CD4-positive, alpha-beta T cell treated with Interferon alpha-2 for 1 hour (primary cell): ENCODE measurements around the gene FAM98B.

Experiments
- DNase-seq, 2 donors: peaks; one replicate each; pipeline ENCODE4 v3.0.0-alpha.2; 2020 to 2022

FAM98B gene

GRCh38 chr15:38461066-38461833, 7.3 kb downstream of the FAM98B start:
- no peak for DNase-seq

- DNase-seq, result no peak
Measured at GRCh38 chr15:38463893-38464292, 10.0 kb downstream of the FAM98B start.

- DNase-seq, result no peak
Measured at GRCh38 chr15:38464675-38465074, 10.7 kb downstream of the FAM98B start.

GRCh38 chr15:38470816-38471215, 16.9 kb downstream of the FAM98B start:
- no peak for DNase-seq

- DNase-seq, result no peak
Measured at GRCh38 chr15:38471974-38472373, 18.0 kb downstream of the FAM98B start.

- peak; percentile 57 to 82 for DNase-seq
Measured at GRCh38 chr15:38474155-38474757, 20.3 kb downstream of the FAM98B start.

- DNase-seq, result no peak
Measured at GRCh38 chr15:38475361-38475760, 21.4 kb downstream of the FAM98B start.

GRCh38 chr15:38476120-38476519, 22.2 kb downstream of the FAM98B start:
- DNase-seq, result no peak

- DNase-seq, result no peak
Measured at GRCh38 chr15:38477637-38478036, 23.7 kb downstream of the FAM98B start.

- no peak for DNase-seq
Measured at GRCh38 chr15:38479266-38479665, 25.3 kb downstream of the FAM98B start.

- no peak for DNase-seq
Measured at GRCh38 chr15:38479756-38480155, 25.8 kb downstream of the FAM98B start.

- no peak for DNase-seq
Measured at GRCh38 chr15:38481113-38481512, 27.2 kb downstream of the FAM98B start.

GRCh38 chr15:38481761-38482160, 27.8 kb downstream of the FAM98B start:
- DNase-seq, result no peak

- peak in 1 of 2 donors; percentile 28 for DNase-seq
Measured at GRCh38 chr15:38482572-38482971, 28.6 kb downstream of the FAM98B start.

- peak in 1 of 2 donors; percentile 55 for DNase-seq
Measured at GRCh38 chr15:38486936-38487335, 33.0 kb downstream of the FAM98B start.

- no peak for DNase-seq
Measured at GRCh38 chr15:38487378-38487777, 33.5 kb downstream of the FAM98B start.

GRCh38 chr15:38490242-38490922, 36.5 kb downstream of the FAM98B start:
- DNase-seq, result no peak

GRCh38 chr15:38496151-38496550, 42.2 kb downstream of the FAM98B start:
- DNase-seq, result no peak

GRCh38 chr15:38499651-38500050, 45.7 kb downstream of the FAM98B start:
- no peak for DNase-seq

- DNase-seq, result no peak
Measured at GRCh38 chr15:38503496-38503895, 49.6 kb downstream of the FAM98B start.

GRCh38 chr15:38504680-38505467, 50.9 kb downstream of the FAM98B start:
- DNase-seq, result no peak

- DNase-seq, result no peak
Measured at GRCh38 chr15:38506997-38507396, 53.1 kb downstream of the FAM98B start.

GRCh38 chr15:38507570-38507969, 53.6 kb downstream of the FAM98B start:
- DNase-seq, result no peak
